ENCODE results near the gene ENTR1.

GRCh38 chr9:136454026-136454796, 43.8 kb upstream of the ENTR1 start:
- TF ChIP-seq, protein P1, sequence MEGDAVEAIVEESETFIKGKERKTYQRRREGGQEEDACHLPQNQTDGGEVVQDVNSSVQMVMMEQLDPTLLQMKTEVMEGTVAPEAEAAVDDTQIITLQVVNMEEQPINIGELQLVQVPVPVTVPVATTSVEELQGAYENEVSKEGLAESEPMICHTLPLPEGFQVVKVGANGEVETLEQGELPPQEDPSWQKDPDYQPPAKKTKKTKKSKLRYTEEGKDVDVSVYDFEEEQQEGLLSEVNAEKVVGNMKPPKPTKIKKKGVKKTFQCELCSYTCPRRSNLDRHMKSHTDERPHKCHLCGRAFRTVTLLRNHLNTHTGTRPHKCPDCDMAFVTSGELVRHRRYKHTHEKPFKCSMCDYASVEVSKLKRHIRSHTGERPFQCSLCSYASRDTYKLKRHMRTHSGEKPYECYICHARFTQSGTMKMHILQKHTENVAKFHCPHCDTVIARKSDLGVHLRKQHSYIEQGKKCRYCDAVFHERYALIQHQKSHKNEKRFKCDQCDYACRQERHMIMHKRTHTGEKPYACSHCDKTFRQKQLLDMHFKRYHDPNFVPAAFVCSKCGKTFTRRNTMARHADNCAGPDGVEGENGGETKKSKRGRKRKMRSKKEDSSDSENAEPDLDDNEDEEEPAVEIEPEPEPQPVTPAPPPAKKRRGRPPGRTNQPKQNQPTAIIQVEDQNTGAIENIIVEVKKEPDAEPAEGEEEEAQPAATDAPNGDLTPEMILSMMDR (IDR thresholded peaks at IDR 0.05): no peak
- TF ChIP-seq POLR2A (IDR thresholded peaks at IDR 0.05): no peak
